Bronchial epithelial cell (primary cell): ENCODE results near the gene CCNG2. TPM values are rescaled to one million over a fixed set of nuclear protein-coding genes. Genes with fewer than 3 reads are reported as not detected.
A peak's percentile ranks its signal among the peaks of the same experiment; 100 is the strongest.

Experiments
- DNase-seq: peaks from one replicate; pipeline ENCODE4 v3.0.0-alpha.2; 2010; ENCODE audit warnings: low read depth
- FAIRE-seq: peaks from 2 replicates; lab custom pipeline; 2011; peaks lifted over from hg19 to GRCh38; lab: Jason Lieb, UNC
- H3K27me3 ChIP-seq: 2 replicates; pipeline ENCODE4 v1.5.1; 2011; ENCODE audit warnings: low read length; ENCODE audit not compliant: control insufficient read depth, insufficient read depth
- H3K36me3 ChIP-seq: 2 replicates; pipeline ENCODE4 v1.5.1; 2011; ENCODE audit warnings: low read length; ENCODE audit not compliant: control insufficient read depth, insufficient read depth
- H3K4me3 ChIP-seq: 2 replicates; pipeline ENCODE4 v1.5.1; 2011; ENCODE audit warnings: mild to moderate bottlenecking, low read depth, low read length, control low read depth
- CTCF ChIP-seq: IDR thresholded peaks from 2 replicates; pipeline ENCODE4 v1.5.1; 2011; ENCODE audit warnings: mild to moderate bottlenecking, moderate library complexity, low read length, control low read depth, inconsistent platforms; ENCODE audit not compliant: insufficient read depth, severe bottlenecking
- total RNA-seq: library from RNA; depleted of rRNA; stranded (reverse); fragments of >200 nt; gene quantifications from 2 replicates; pipeline ENCODE4 v1.2.1, GENCODE V29; 2014

CCNG2 gene, protein sequence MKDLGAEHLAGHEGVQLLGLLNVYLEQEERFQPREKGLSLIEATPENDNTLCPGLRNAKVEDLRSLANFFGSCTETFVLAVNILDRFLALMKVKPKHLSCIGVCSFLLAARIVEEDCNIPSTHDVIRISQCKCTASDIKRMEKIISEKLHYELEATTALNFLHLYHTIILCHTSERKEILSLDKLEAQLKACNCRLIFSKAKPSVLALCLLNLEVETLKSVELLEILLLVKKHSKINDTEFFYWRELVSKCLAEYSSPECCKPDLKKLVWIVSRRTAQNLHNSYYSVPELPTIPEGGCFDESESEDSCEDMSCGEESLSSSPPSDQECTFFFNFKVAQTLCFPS
- 18.7 and 19.3 TPM in 2 replicates for total RNA-seq

- DNase-seq = no peak
- Histone ChIP-seq H3K27me3 (no peaks in the 10 kb centered on the region), H3K4me3 (peak within 1 kb of the TSS; percentile 100), H3K36me3 (peaks cover 9% of the 10 kb centered on the region)
- TF ChIP-seq CTCF = no peak
- FAIRE-seq = no peak
These were observed at the start of gene CCNG2 for GRCh38 chr4:77156912-77157858. TSS of gene CCNG2 (plus strand) at chr4:77157207. CDS start at chr4:77158533, 1,326 bp downstream.

GRCh38 chr4:77110730-77111129, 46.3 kb upstream of the CCNG2 start:
- DNase-seq (no peak), FAIRE-seq (no peak)
- TF ChIP-seq CTCF = no peak
- no peak overlapping the region for H3K4me3 ChIP-seq
- no peaks in the 10 kb centered on the region for H3K27me3 ChIP-seq
- no peaks in the 10 kb centered on the region for H3K36me3 ChIP-seq

DNA sequence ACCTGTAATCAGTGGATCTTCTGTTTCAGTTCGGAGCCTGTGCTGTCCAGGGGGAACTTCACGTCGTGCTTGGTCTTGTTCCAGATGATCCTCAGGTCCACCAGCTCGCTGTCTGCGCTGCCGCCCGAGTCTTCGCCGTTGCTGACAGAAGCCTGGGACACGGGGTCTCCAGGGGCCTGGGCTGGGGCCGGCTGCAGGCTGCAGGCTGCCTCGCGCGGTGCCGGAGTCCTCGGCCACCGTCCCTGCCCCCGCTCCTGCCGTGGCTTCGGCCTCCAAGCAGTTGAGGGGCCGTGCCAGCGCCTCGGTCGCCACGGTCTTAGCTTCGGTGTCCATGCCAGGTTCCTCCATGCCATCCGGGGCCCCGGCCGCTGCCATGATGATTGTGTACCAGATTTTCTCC, 43.9 kb upstream of the CCNG2 start:
- no peak for DNase-seq
- H3K27me3 ChIP-seq = no peaks in the 10 kb centered on the region
- no peak overlapping the region for H3K4me3 ChIP-seq
- H3K36me3 ChIP-seq = no peaks in the 10 kb centered on the region
- FAIRE-seq = no peak
- no peak for TF ChIP-seq CTCF

GRCh38 chr4:77117721-77118120, 39.3 kb upstream of the CCNG2 start:
- H3K36me3 ChIP-seq = no peaks in the 10 kb centered on the region
- no peak overlapping the region for H3K4me3 ChIP-seq
- no peak for TF ChIP-seq CTCF
- DNase-seq (no peak), FAIRE-seq (no peak)
- H3K27me3 ChIP-seq = no peaks in the 10 kb centered on the region

DNA sequence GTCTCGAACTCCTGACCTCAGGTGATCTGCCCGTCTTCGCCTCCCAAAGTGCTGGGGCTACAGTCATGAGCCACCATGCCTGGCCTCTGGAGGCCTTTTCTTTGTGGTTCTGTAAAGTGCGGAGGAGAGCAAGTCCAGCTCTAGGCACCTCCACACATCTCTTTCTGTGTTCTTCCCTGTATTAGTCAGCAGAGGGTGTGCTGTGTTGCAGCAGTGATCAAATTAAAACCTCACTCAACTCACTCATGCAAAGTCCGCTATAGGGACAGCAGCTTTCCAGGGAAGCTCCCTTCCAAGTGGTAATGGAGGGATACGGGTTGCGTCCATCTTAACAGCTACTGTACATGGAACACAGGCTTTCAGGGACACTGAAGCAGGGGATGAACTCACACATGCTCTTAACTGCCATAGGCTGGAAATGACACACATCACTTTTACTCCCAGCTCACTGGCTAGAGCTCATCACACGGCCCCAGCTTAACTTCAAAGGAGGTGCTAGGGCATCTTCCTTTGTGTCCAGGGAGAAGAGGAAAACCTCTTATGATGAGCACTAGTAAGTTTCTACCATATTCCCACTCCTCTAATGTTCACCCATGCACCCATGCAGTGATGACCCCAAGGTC, 36.0 kb upstream of the CCNG2 start:
- peak; percentile 21 for TF ChIP-seq CTCF
- FAIRE-seq = no peak

More for the DNA sequence above, 36.0 kb upstream of the CCNG2 start:
- no peak overlapping the region for H3K4me3 ChIP-seq
- peak; percentile 20 for DNase-seq
- H3K36me3 ChIP-seq = no peaks in the 10 kb centered on the region
- H3K27me3 ChIP-seq = no peaks in the 10 kb centered on the region
